Tracheal epithelial cell (primary cell): ENCODE results near the gene SLC25A33. TPM values are rescaled to one million over a fixed set of nuclear protein-coding genes. Genes with fewer than 3 reads are reported as not detected.

Source experiments
- total RNA-seq: library from RNA; depleted of rRNA; stranded (reverse); fragments of >200 nt; gene quantifications from 2 replicates; pipeline ENCODE4 v1.2.1, GENCODE V29; 2014

SLC25A33 gene
- total RNA-seq, result 6.0 and 6.2 TPM in 2 replicates

GRCh38 chr1:9539165-9539828, at the start of gene SLC25A33:
Gene SLC25A33 (plus strand): TSS chr1:9539465. CDS start chr1:9539692, 227 bp downstream.

GRCh38 chr1:9588551-9589143, 49.4 kb downstream of the SLC25A33 start, which contains the start of gene TMEM201:
Gene TMEM201 (plus strand): TSS chr1:9588911. CDS start chr1:9588931, 20 bp downstream.

Other genes starting within 250 kb of the SLC25A33 start
- gene SPSB1, start 246.6 kb upstream of the SLC25A33 start, total RNA-seq, result 6.0 and 18.3 TPM in 2 replicates
- gene TMEM201, start 49.4 kb downstream of the SLC25A33 start, total RNA-seq, result 3.4 and 4.5 TPM in 2 replicates
- gene PIK3CD, start 112.3 kb downstream of the SLC25A33 start, total RNA-seq, result 7.9 and 17.1 TPM in 2 replicates